SK-N-SH treated with all-trans-retinoic acid at 6 μM for 48 hours (cell line): Measurements from ENCODE around the gene IP6K3.

Experiments
- ATAC-seq: fragments of 200-7000 bp; cut with Tn5 transposase; 3 replicates; pipeline ENCODE4 v1.9.1; 2020; ENCODE audit warnings: mild to moderate bottlenecking, moderate library complexity
- ARNTL ChIP-seq: fragments of 450-650 bp; formaldehyde crosslinking; IDR thresholded peaks from 2 replicates; pipeline ENCODE4 v1.5.0; 2020; ENCODE audit warnings: low read depth, mild to moderate bottlenecking, moderate library complexity, borderline replicate concordance
- BACH2 ChIP-seq: fragments of 250-450 bp; sonication (Bioruptor Pico); IDR thresholded peaks from 2 replicates; pipeline ENCODE4 v1.9.0; 2021; ENCODE audit warnings: mild to moderate bottlenecking, borderline replicate concordance
- CSDC2 ChIP-seq: fragments of 250-450 bp; sonication (Bioruptor Pico); IDR thresholded peaks from 2 replicates; pipeline ENCODE4 v1.5.0; 2020; ENCODE audit warnings: mild to moderate bottlenecking, moderate library complexity
- ESRRG ChIP-seq: fragments of 250-450 bp; sonication (Bioruptor Pico); IDR thresholded peaks from 2 replicates; pipeline ENCODE4 v1.6.1; 2021; ENCODE audit warnings: mild to moderate bottlenecking
- ISL1 ChIP-seq: fragments of 250-450 bp; sonication (Bioruptor Pico); IDR thresholded peaks from 2 replicates; pipeline ENCODE4 v2.1.2; 2022; ENCODE audit warnings: mild to moderate bottlenecking, moderate library complexity
- OSR1 ChIP-seq: fragments of 250-450 bp; sonication (Bioruptor Pico); IDR thresholded peaks from 2 replicates; pipeline ENCODE4 v1.8.0; 2022; ENCODE audit warnings: moderate library complexity, mild to moderate bottlenecking, inconsistent platforms
- PPARA ChIP-seq: fragments of 250-450 bp; sonication (Bioruptor Pico); IDR thresholded peaks from 2 replicates; pipeline ENCODE4 v1.5.0; 2020; ENCODE audit warnings: mild to moderate bottlenecking, borderline replicate concordance
- RARB ChIP-seq: fragments of 250-450 bp; sonication (Bioruptor Pico); IDR thresholded peaks from 2 replicates; pipeline ENCODE4 v1.8.0; 2021; ENCODE audit warnings: mild to moderate bottlenecking, moderate library complexity
- SNAI2 ChIP-seq: fragments of 250-450 bp; sonication (Bioruptor Pico); IDR thresholded peaks from 2 replicates; pipeline ENCODE4 v1.5.0; 2020; ENCODE audit warnings: mild to moderate bottlenecking, moderate library complexity
- TCF4 ChIP-seq: fragments of 250-450 bp; sonication (Bioruptor Pico); IDR thresholded peaks from 2 replicates; pipeline ENCODE4 v1.8.0; 2021; ENCODE audit warnings: mild to moderate bottlenecking, moderate library complexity, borderline replicate concordance
- TOX ChIP-seq: fragments of 250-450 bp; sonication (Bioruptor Pico); IDR thresholded peaks from 2 replicates; pipeline ENCODE4 v1.8.0; 2021; ENCODE audit warnings: mild to moderate bottlenecking, moderate library complexity, borderline replicate concordance
- ZC3H10 ChIP-seq: fragments of 250-450 bp; sonication (Bioruptor Pico); IDR thresholded peaks from 2 replicates; pipeline ENCODE4 v1.5.1; 2021; ENCODE audit warnings: mild to moderate bottlenecking, moderate library complexity
- ZFP3 ChIP-seq: fragments of 250-450 bp; sonication (Bioruptor Pico); IDR thresholded peaks from 2 replicates; pipeline ENCODE4 v1.5.0; 2020; ENCODE audit warnings: mild to moderate bottlenecking, moderate library complexity
- ZNF565 ChIP-seq: fragments of 450-650 bp; formaldehyde crosslinking; conservative IDR thresholded peaks from 2 replicates; pipeline ENCODE4 v1.5.0; 2020; ENCODE audit warnings: low read depth, mild to moderate bottlenecking, moderate library complexity
- ZNF70 ChIP-seq: fragments of 450-650 bp; formaldehyde crosslinking; IDR thresholded peaks from 2 replicates; pipeline ENCODE4 v1.5.0; 2020; ENCODE audit warnings: mild to moderate bottlenecking, moderate library complexity
- ZNF8 ChIP-seq: fragments of 450-650 bp; formaldehyde crosslinking; IDR thresholded peaks from 2 replicates; pipeline ENCODE4 v1.5.0; 2020; ENCODE audit warnings: mild to moderate bottlenecking, moderate library complexity
- TF ChIP-seq, protein P1 (sequence below): fragments of 250-450 bp; sonication (Bioruptor Pico); IDR thresholded peaks from 2 replicates; pipeline ENCODE4 v1.5.1; 2021; ENCODE audit warnings: mild to moderate bottlenecking, moderate library complexity
- TF ChIP-seq, protein P2 (sequence below): fragments of 250-450 bp; sonication (Bioruptor Pico); IDR thresholded peaks from 2 replicates; pipeline ENCODE4 v1.5.1; 2020; ENCODE audit warnings: low read depth, mild to moderate bottlenecking, moderate library complexity
- TF ChIP-seq, protein P3 (sequence below): fragments of 250-450 bp; sonication (Bioruptor Pico); IDR thresholded peaks from 2 replicates; pipeline ENCODE4 v1.8.0; 2020; ENCODE audit warnings: mild to moderate bottlenecking, moderate library complexity, borderline replicate concordance
- TF ChIP-seq, protein P4 (sequence below): fragments of 250-450 bp; sonication (Bioruptor Pico); IDR thresholded peaks from 2 replicates; pipeline ENCODE4 v1.8.0; 2021; ENCODE audit warnings: low read depth, mild to moderate bottlenecking, moderate library complexity, borderline replicate concordance

Gene IP6K3, protein sequence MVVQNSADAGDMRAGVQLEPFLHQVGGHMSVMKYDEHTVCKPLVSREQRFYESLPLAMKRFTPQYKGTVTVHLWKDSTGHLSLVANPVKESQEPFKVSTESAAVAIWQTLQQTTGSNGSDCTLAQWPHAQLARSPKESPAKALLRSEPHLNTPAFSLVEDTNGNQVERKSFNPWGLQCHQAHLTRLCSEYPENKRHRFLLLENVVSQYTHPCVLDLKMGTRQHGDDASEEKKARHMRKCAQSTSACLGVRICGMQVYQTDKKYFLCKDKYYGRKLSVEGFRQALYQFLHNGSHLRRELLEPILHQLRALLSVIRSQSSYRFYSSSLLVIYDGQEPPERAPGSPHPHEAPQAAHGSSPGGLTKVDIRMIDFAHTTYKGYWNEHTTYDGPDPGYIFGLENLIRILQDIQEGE

DNA sequence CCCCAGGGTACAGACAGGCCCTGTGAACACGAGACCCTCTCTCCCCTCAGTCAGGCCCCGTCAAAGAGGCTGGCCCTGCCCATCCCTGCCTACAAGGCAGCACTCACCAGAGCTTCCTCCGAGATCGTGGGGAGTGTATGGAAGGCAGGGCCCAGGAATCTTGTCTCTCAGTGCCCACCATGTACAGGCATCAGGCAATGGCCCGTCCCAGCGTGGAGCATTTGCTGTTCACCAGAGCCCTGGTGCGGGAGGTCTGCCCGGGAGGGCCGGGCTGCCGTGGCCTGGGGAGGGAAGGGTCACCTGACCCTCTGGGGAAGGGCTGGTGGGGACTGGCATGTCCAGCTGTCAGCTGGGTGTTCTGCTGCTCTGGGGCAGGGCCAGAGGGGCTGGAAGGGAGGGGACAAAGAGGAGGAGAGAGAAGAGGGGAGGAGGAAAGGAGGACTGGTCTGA is at the start of gene IP6K3:
Gene IP6K3 (minus strand): TSS at position 255 of the 450 bp plus-strand sequence. CDS start 11,429 bp downstream, outside the sequence.
- ATAC-seq: peak; percentile 6; the same call in 1 of the 3 replicates
- TF ChIP-seq RARB (CRISPR knock-in tag): no peak
- TF ChIP-seq, protein P1, sequence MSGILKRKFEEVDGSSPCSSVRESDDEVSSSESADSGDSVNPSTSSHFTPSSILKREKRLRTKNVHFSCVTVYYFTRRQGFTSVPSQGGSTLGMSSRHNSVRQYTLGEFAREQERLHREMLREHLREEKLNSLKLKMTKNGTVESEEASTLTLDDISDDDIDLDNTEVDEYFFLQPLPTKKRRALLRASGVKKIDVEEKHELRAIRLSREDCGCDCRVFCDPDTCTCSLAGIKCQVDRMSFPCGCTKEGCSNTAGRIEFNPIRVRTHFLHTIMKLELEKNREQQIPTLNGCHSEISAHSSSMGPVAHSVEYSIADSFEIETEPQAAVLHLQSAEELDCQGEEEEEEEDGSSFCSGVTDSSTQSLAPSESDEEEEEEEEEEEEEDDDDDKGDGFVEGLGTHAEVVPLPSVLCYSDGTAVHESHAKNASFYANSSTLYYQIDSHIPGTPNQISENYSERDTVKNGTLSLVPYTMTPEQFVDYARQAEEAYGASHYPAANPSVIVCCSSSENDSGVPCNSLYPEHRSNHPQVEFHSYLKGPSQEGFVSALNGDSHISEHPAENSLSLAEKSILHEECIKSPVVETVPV (CRISPR knock-in tag): no peak
- no peak for TF ChIP-seq ZNF8
- TF ChIP-seq ZC3H10 (CRISPR knock-in tag): no peak
- TF ChIP-seq, protein P2, sequence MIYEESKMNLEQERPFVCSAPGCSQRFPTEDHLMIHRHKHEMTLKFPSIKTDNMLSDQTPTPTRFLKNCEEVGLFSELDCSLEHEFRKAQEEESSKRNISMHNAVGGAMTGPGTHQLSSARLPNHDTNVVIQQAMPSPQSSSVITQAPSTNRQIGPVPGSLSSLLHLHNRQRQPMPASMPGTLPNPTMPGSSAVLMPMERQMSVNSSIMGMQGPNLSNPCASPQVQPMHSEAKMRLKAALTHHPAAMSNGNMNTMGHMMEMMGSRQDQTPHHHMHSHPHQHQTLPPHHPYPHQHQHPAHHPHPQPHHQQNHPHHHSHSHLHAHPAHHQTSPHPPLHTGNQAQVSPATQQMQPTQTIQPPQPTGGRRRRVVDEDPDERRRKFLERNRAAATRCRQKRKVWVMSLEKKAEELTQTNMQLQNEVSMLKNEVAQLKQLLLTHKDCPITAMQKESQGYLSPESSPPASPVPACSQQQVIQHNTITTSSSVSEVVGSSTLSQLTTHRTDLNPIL (CRISPR knock-in tag): no peak
- TF ChIP-seq PPARA: no peak
- no peak for TF ChIP-seq ZNF70 (CRISPR knock-in tag)
- no peak for TF ChIP-seq ESRRG (CRISPR knock-in tag)
- no peak for TF ChIP-seq BACH2 (CRISPR knock-in tag)
- TF ChIP-seq SNAI2: no peak
- TF ChIP-seq, protein P3, sequence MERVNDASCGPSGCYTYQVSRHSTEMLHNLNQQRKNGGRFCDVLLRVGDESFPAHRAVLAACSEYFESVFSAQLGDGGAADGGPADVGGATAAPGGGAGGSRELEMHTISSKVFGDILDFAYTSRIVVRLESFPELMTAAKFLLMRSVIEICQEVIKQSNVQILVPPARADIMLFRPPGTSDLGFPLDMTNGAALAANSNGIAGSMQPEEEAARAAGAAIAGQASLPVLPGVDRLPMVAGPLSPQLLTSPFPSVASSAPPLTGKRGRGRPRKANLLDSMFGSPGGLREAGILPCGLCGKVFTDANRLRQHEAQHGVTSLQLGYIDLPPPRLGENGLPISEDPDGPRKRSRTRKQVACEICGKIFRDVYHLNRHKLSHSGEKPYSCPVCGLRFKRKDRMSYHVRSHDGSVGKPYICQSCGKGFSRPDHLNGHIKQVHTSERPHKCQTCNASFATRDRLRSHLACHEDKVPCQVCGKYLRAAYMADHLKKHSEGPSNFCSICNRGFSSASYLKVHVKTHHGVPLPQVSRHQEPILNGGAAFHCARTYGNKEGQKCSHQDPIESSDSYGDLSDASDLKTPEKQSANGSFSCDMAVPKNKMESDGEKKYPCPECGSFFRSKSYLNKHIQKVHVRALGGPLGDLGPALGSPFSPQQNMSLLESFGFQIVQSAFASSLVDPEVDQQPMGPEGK (CRISPR knock-in tag): no peak
- TF ChIP-seq, all 23 proteins: peak for 0

DNA sequence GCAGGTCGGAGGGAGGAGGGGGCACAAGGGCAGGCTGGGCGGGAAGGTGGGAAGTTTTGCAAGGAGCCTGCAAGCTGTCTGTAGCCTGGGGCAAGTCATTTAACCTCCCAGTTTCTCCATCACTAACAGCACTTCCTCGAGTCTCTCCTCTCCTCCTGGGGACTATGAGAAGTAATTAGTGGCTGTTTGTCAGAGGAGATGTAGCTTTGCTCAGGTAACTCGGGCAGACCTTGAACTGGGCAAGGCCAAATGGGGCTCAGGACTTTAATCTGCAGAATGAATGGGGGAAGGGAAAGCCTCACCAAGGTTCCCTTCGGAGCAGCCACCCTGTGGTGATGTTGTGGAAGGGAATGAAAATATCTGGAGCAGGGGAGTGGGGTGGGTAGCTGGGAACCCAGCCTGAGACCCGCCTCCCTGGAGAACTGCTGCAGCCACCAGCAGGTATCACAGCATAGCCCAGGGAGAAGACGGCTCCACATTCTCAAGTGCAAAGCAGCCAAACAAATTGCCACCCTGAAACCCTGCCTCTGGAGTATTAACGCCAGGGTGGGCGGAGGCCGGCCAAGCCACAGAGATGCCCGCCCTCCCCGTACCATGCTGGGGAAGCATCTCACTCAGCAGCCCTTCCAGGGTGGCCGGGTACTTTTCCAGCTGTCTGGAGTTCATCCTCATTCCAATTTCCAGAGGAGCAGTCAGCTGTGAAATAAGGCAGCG is 48.4 kb upstream of the IP6K3 start:
- ATAC-seq: no peak
- no peak for TF ChIP-seq ZNF565 (CRISPR knock-in tag)
- no peak for TF ChIP-seq TCF4 (CRISPR knock-in tag)
- TF ChIP-seq ZFP3 (CRISPR knock-in tag): no peak
- TF ChIP-seq, protein P4, sequence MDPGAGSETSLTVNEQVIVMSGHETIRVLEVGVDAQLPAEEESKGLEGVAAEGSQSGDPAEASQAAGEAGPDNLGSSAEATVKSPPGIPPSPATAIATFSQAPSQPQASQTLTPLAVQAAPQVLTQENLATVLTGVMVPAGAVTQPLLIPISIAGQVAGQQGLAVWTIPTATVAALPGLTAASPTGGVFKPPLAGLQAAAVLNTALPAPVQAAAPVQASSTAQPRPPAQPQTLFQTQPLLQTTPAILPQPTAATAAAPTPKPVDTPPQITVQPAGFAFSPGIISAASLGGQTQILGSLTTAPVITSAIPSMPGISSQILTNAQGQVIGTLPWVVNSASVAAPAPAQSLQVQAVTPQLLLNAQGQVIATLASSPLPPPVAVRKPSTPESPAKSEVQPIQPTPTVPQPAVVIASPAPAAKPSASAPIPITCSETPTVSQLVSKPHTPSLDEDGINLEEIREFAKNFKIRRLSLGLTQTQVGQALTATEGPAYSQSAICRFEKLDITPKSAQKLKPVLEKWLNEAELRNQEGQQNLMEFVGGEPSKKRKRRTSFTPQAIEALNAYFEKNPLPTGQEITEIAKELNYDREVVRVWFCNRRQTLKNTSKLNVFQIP (CRISPR knock-in tag): no peak
- TF ChIP-seq ZNF70 (CRISPR knock-in tag): no peak
- TF ChIP-seq ESRRG (CRISPR knock-in tag): no peak
- no peak for TF ChIP-seq SNAI2
- no peak for TF ChIP-seq TOX

DNA sequence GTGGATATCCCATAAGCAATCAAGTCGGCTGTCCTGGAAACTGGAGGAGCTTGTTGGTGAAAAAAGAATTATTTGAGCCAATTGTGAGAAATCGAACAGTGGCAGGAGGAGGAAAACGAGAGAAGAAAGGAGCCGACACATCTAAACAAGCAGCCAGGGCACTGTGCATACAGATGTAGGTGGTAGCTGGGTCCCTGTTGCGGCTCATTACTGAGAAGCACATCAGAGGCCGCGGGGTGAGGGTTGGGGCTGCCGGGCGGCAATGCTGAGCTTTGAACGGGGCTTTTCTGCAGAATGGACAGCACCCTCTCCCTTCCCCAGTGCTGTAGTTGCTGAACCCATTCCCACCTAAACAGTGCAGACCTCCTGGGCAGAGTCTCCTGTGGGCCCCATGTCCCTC is 46.3 kb upstream of the IP6K3 start:
- ATAC-seq: no peak

DNA sequence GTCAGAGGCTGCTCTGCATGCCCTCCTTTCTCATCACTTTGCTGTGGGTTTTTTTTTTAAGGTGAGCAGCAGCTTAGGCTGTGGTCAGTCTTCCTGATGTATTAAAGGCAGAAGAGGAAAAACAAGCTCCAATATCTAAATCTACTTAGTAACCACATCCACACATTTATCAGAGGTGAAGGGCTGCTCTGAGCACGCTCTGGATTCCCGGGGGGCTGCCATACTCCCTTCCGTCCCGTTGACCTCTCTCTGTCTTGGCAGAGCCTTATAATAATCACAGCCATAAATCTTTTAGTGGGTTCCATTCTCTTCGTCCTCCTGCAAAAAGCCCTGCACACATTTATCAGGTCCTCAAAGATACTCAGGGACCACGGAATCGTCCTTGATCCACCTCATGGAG is 44.9 kb upstream of the IP6K3 start:
- TF ChIP-seq ZNF70 (CRISPR knock-in tag) (no peak), CSDC2 (CRISPR knock-in tag) (no peak), ZNF8 (no peak), RARB (CRISPR knock-in tag) (no peak), TOX (no peak), ZFP3 (CRISPR knock-in tag) (no peak), ARNTL (CRISPR knock-in tag) (no peak), TCF4 (CRISPR knock-in tag) (no peak), ESRRG (CRISPR knock-in tag) (no peak), ISL1 (CRISPR knock-in tag) (no peak)
- TF ChIP-seq, protein P2 (CRISPR knock-in tag): no peak
- ATAC-seq: no peak

More for the DNA sequence above, 46.3 kb upstream of the IP6K3 start:
- TF ChIP-seq ZC3H10 (CRISPR knock-in tag) (no peak), ISL1 (CRISPR knock-in tag) (no peak), ZNF70 (CRISPR knock-in tag) (no peak), TOX (no peak), OSR1 (CRISPR knock-in tag) (no peak), ZFP3 (CRISPR knock-in tag) (no peak)
- TF ChIP-seq, protein P2 (CRISPR knock-in tag): no peak
